Endothelial cell of umbilical vein (primary cell): ENCODE results near the gene RAB1B.

Experiments used
- FOS ChIP-seq: IDR thresholded peaks from 2 replicates; pipeline ENCODE4 v1.6.1; 2011; ENCODE audit warnings: mild to moderate bottlenecking, low read length, moderate library complexity, borderline replicate concordance; ENCODE audit not compliant: insufficient read depth
- POLR2A ChIP-seq: IDR thresholded peaks from 2 replicates; pipeline ENCODE4 v1.6.1; 2012; ENCODE audit warnings: low read depth, mild to moderate bottlenecking, control low read depth, low read length
- POLR2AphosphoS5 ChIP-seq: IDR thresholded peaks from 2 replicates; pipeline ENCODE4 v1.6.1; 2012; ENCODE audit warnings: low read depth, mild to moderate bottlenecking, control low read depth, low read length, moderate library complexity; ENCODE audit not compliant: insufficient read depth
- TF ChIP-seq, protein P1 (sequence below), 2 donors: IDR thresholded peaks; 1 replicate in 1 of 2; 2 replicates in 1 of 2; pipeline ENCODE4 v1.5.1; 2011; ENCODE audit warnings: low read length in 2 of 2, mild to moderate bottlenecking in 2 of 2, moderate library complexity in 2 of 2, control low read depth in 1 of 2, inconsistent platforms in 1 of 2, low read depth in 1 of 2; ENCODE audit not compliant: insufficient read depth in 1 of 2; ENCODE audit errors: extremely low read depth in 1 of 2

DNA sequence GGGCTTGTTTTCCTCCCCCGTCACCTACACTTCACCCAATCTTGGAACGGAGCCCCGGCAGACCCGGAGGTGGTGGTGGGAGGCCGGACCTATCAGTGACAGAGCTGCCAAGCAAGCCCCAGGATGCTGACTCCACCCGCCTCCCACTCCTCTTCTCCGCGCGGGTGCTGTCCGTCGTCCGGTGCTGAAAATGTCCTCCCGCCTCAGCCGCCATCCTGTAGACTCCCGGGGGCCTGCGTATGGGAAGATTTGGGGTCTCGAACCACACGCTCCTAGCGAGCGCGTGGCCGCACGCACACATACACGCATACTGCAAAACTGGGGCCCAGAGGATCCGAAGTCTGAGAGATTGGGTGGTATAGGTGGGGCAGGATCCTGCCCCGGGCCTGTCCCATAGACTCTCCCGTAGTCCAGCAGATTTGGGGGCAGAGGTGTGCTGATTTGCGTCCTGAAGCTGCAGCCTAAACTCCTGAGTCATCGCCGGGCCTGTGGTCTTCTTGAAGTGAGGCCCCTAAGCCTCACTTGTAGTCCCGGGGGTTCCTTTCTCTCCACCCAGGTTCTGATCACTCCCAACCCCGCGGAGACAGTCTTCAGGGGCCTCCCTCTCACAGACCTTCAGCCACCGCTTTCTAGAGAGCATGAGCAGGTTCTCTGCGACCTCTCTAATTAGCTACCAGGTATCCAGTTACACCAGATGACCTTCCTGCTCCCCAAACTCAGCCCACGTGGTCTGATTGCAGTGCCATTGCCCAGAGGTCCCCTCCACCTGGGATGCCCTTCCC lies 21.3 kb downstream of the RAB1B start:
- TF ChIP-seq, protein P1, sequence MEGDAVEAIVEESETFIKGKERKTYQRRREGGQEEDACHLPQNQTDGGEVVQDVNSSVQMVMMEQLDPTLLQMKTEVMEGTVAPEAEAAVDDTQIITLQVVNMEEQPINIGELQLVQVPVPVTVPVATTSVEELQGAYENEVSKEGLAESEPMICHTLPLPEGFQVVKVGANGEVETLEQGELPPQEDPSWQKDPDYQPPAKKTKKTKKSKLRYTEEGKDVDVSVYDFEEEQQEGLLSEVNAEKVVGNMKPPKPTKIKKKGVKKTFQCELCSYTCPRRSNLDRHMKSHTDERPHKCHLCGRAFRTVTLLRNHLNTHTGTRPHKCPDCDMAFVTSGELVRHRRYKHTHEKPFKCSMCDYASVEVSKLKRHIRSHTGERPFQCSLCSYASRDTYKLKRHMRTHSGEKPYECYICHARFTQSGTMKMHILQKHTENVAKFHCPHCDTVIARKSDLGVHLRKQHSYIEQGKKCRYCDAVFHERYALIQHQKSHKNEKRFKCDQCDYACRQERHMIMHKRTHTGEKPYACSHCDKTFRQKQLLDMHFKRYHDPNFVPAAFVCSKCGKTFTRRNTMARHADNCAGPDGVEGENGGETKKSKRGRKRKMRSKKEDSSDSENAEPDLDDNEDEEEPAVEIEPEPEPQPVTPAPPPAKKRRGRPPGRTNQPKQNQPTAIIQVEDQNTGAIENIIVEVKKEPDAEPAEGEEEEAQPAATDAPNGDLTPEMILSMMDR (IDR thresholded peaks at IDR 0.05; ENCODE audit: extremely low read depth in 1 of 2, insufficient read depth in 1 of 2, low read depth in 1 of 2, low read length in 2 of 2) = no peak
- TF ChIP-seq POLR2AphosphoS5 = no peak
- no peak for TF ChIP-seq POLR2A
- no peak for TF ChIP-seq FOS
